Measurements from ENCODE around the gene PEF1. TPM values are rescaled to one million over a fixed set of nuclear protein-coding genes. Genes with fewer than 3 reads are reported as not detected.

Gene PEF1
- total and polyA plus RNA-seq, 7 donors, result 52.9 to 87.4 (median 66.4) TPM

DNA sequence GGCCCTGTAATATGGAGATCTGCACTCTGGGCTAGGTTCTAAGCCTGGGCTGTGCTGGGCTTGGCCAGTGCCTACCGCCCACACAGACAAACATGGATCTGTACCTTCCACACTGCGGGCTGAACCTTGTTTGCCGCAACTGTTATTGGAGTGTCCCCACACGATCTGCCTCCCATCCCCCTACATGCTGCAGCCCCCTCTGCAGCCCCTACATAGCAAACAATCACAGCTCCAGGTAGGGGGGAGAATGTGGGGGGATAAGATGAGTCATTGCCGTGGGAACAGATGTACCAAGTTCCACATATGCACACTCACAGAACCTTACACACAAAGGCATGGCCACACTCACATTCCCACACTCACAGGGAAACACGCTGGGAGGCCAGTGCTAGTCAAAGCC is 29.3 kb downstream of the PEF1 start:
- Histone ChIP-seq H3K9me3 (no peaks in the 10 kb centered on the region), H3K36me3 (no peaks in the 10 kb centered on the region), H3K27me3 (peaks cover 10 to 36% (median 22%) of the 10 kb centered on the region in 3 donors), H3K27ac (no peak overlapping the region), H3K4me3 (no peak overlapping the region), H3K4me1 (peaks cover 0 to 14% (median 11%) of the 10 kb centered on the region in 4 donors)
- DNase-seq, result no peak
- WGBS, 2 donors, result 89 to 90% methylated on average over 6 of the region's 6 CpGs
- TF ChIP-seq, protein P1, sequence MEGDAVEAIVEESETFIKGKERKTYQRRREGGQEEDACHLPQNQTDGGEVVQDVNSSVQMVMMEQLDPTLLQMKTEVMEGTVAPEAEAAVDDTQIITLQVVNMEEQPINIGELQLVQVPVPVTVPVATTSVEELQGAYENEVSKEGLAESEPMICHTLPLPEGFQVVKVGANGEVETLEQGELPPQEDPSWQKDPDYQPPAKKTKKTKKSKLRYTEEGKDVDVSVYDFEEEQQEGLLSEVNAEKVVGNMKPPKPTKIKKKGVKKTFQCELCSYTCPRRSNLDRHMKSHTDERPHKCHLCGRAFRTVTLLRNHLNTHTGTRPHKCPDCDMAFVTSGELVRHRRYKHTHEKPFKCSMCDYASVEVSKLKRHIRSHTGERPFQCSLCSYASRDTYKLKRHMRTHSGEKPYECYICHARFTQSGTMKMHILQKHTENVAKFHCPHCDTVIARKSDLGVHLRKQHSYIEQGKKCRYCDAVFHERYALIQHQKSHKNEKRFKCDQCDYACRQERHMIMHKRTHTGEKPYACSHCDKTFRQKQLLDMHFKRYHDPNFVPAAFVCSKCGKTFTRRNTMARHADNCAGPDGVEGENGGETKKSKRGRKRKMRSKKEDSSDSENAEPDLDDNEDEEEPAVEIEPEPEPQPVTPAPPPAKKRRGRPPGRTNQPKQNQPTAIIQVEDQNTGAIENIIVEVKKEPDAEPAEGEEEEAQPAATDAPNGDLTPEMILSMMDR (IDR thresholded peaks at IDR 0.05), result no peak
- TF ChIP-seq EP300 (IDR thresholded peaks at IDR 0.05), result no peak
- no peak for TF ChIP-seq POLR2AphosphoS5 (IDR thresholded peaks at IDR 0.05)
- TF ChIP-seq POLR2A (IDR thresholded peaks at IDR 0.05), result no peak
- intact Hi-C loops (cut with DNase I), result no loop called here

- peaks cover 0 to 14% (median 11%) of the 10 kb centered on the region in 4 donors for H3K4me1 ChIP-seq
- DNase-seq, result no peak
- H3K4me3 ChIP-seq, result no peak overlapping the region
- WGBS, 2 donors, result 86 to 93% methylated on average over 8 of the region's 8 CpGs
- TF ChIP-seq, protein P1 (IDR thresholded peaks at IDR 0.05), result no peak
- TF ChIP-seq POLR2AphosphoS5 (IDR thresholded peaks at IDR 0.05) (no peak), EP300 (IDR thresholded peaks at IDR 0.05) (no peak), POLR2A (IDR thresholded peaks at IDR 0.05) (no peak)
- peaks cover 10 to 36% (median 22%) of the 10 kb centered on the region in 3 donors for H3K27me3 ChIP-seq
- no peaks in the 10 kb centered on the region for H3K36me3 ChIP-seq
- intact Hi-C loops (cut with DNase I), result no loop called here
- no peak overlapping the region for H3K27ac ChIP-seq
- H3K9me3 ChIP-seq, result no peaks in the 10 kb centered on the region
Measured at GRCh38 chr1:31614414-31615005, 30.2 kb downstream of the PEF1 start.

GRCh38 chr1:31609514-31610118 is 35.1 kb downstream of the PEF1 start:
- Histone ChIP-seq H3K27ac (no peak overlapping the region), H3K36me3 (no peaks in the 10 kb centered on the region), H3K27me3 (no peaks in the 10 kb centered on the region), H3K4me1 (no peaks in the 10 kb centered on the region), H3K4me3 (no peak overlapping the region), H3K9me3 (no peaks in the 10 kb centered on the region)
- no peak for DNase-seq
- 24 to 28% methylated on average over 1 of the region's 1 CpG for WGBS, 2 donors
- intact Hi-C loops (cut with DNase I), result no loop called here
- TF ChIP-seq EP300 (IDR thresholded peaks at IDR 0.05) (no peak), POLR2A (IDR thresholded peaks at IDR 0.05) (no peak), POLR2AphosphoS5 (IDR thresholded peaks at IDR 0.05) (no peak)
- TF ChIP-seq, protein P1 (IDR thresholded peaks at IDR 0.05), result no peak

DNA sequence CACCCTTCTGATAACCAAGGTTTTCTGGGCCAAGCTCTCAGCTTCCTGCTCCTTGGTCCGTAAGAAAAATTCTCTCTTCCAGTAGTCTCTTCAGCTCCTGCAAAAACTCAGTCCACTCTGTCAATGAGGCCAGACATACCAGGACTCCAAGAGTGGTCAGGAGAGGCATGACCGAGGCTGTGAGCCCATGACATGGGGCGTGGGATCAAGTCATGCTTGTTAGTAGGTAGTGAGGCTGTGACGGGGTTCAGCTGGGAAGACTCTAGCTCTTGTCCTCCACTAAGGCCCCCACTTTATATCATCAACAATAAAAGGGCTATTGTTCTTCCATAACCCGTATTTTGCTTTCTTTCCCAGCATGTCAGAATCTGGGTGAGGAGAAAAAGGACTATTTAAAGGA is 37.3 kb downstream of the PEF1 start:
- WGBS, 2 donors, result 91 to 94% methylated on average over 5 of the region's 5 CpGs
- H3K4me3 ChIP-seq, result no peak overlapping the region
- no peak for DNase-seq
- H3K4me1 ChIP-seq, result no peaks in the 10 kb centered on the region
- intact Hi-C loops (cut with DNase I), result no loop called here
- no peaks in the 10 kb centered on the region for H3K9me3 ChIP-seq
- no peaks in the 10 kb centered on the region for H3K36me3 ChIP-seq
- no peaks in the 10 kb centered on the region for H3K27me3 ChIP-seq
- H3K27ac ChIP-seq, result no peak overlapping the region
- TF ChIP-seq POLR2AphosphoS5 (IDR thresholded peaks at IDR 0.05) (no peak), POLR2A (IDR thresholded peaks at IDR 0.05) (no peak), EP300 (IDR thresholded peaks at IDR 0.05) (no peak)
- TF ChIP-seq, protein P1 (IDR thresholded peaks at IDR 0.05), result no peak
